ENCODE results near the gene AIRE. TPM values are rescaled to one million over a fixed set of nuclear protein-coding genes. Genes with fewer than 3 reads are reported as not detected.

AIRE gene
- polyA plus RNA-seq, 1 experiment, result 0.10 TPM

- Histone ChIP-seq H3K4me3 (ENCODE audit: low read depth, low read length) (no peak overlapping the region), H3K36me3 (ENCODE audit: control insufficient read depth, insufficient read depth, low read length) (no peaks in the 10 kb centered on the region), H3K27me3 (ENCODE audit: control insufficient read depth, insufficient read depth, low read length) (peaks cover 1% of the 10 kb centered on the region)
- DNase-seq (ENCODE audit: low read depth), result no peak
- ChIA-PET POLR2A (no interaction called here), CTCF (interaction anchor here (1.4 kb wide), 1 partner anchor 10 kb away, joined by 6 read pairs; no protein-coding TSS in a partner anchor)
- no peak for TF ChIP-seq CTCF (IDR thresholded peaks at IDR 0.05; ENCODE audit: insufficient read depth, low read depth, low read length)
Observed at GRCh38 chr21:44283948-44284347, 1.7 kb upstream of the AIRE start.

- H3K36me3 ChIP-seq (ENCODE audit: control insufficient read depth, insufficient read depth, low read length), result no peaks in the 10 kb centered on the region
- CTCF ChIA-PET, result interaction anchor here (2.0 kb wide), 1 partner anchor 12 kb away, joined by 9 read pairs; no protein-coding TSS in a partner anchor
- no peak for DNase-seq (ENCODE audit: low read depth)
- no peak overlapping the region for H3K4me3 ChIP-seq (ENCODE audit: low read depth, low read length)
- TF ChIP-seq CTCF (IDR thresholded peaks at IDR 0.05; ENCODE audit: insufficient read depth, low read depth, low read length), result no peak
- H3K27me3 ChIP-seq (ENCODE audit: control insufficient read depth, insufficient read depth, low read length), result peaks cover 1% of the 10 kb centered on the region
- POLR2A ChIA-PET, result no interaction called here
Observed at GRCh38 chr21:44286086-44286715, 525 bp downstream of the AIRE start.

- no peaks in the 10 kb centered on the region for H3K36me3 ChIP-seq (ENCODE audit: control insufficient read depth, insufficient read depth, low read length)
- TF ChIP-seq CTCF (IDR thresholded peaks at IDR 0.05; ENCODE audit: insufficient read depth, low read depth, low read length), result no peak
- DNase-seq (ENCODE audit: low read depth), result no peak
- POLR2A ChIA-PET, result no interaction called here
- H3K27me3 ChIP-seq (ENCODE audit: control insufficient read depth, insufficient read depth, low read length), result peaks cover 1% of the 10 kb centered on the region
- CTCF ChIA-PET, result interaction anchor here (2.0 kb wide), 1 partner anchor 11 kb away, joined by 9 read pairs; no protein-coding TSS in a partner anchor
- H3K4me3 ChIP-seq (ENCODE audit: low read depth, low read length), result no peak overlapping the region
Observed at GRCh38 chr21:44286716-44287632, 1.3 kb downstream of the AIRE start.

GRCh38 chr21:44288251-44289110 is 2.8 kb downstream of the AIRE start:
- CTCF ChIA-PET, result interaction anchor here (2.0 kb wide), 1 partner anchor 9 kb away, joined by 9 read pairs; no protein-coding TSS in a partner anchor
- no peak for DNase-seq (ENCODE audit: low read depth)
- peaks cover 1% of the 10 kb centered on the region for H3K27me3 ChIP-seq (ENCODE audit: control insufficient read depth, insufficient read depth, low read length)

More at GRCh38 chr21:44288251-44289110, 2.8 kb downstream of the AIRE start:
- TF ChIP-seq CTCF (IDR thresholded peaks at IDR 0.05; ENCODE audit: insufficient read depth, low read depth, low read length), result no peak
- POLR2A ChIA-PET, result no interaction called here
- Histone ChIP-seq H3K36me3 (ENCODE audit: control insufficient read depth, insufficient read depth, low read length) (no peaks in the 10 kb centered on the region), H3K4me3 (ENCODE audit: low read depth, low read length) (no peak overlapping the region)
